Choroid plexus epithelial cell (primary cell): ENCODE measurements around the gene RAPGEF4.

Experiments used
- DNase-seq: peaks from one replicate; pipeline ENCODE4 v3.0.0-alpha.2; 2010; ENCODE audit warnings: low read depth
- H3K4me3 ChIP-seq: 2 replicates; pipeline ENCODE4 v1.5.1; 2011; ENCODE audit warnings: low read depth, mild to moderate bottlenecking, control low read depth, low read length, moderate library complexity
- CTCF ChIP-seq: conservative IDR thresholded peaks from 2 replicates; pipeline ENCODE4 v1.5.1; 2011; ENCODE audit warnings: low read depth, mild to moderate bottlenecking, control low read depth, inconsistent platforms, low read length, moderate library complexity

The RAPGEF4 gene

GRCh38 chr2:172735582-172736423, at the start of gene RAPGEF4:
TSS of gene RAPGEF4 (plus strand) at chr2:172735845. CDS start at chr2:172735984, 139 bp downstream.
- TF ChIP-seq CTCF: no peak
- peak within 1 kb of the TSS; percentile 36 for H3K4me3 ChIP-seq
- no peak for DNase-seq

GRCh38 chr2:172693037-172693436, 42.6 kb upstream of the RAPGEF4 start:
- no peak overlapping the region for H3K4me3 ChIP-seq
- DNase-seq: peak; percentile 97
- no peak for TF ChIP-seq CTCF

- no peak overlapping the region for H3K4me3 ChIP-seq
- no peak for TF ChIP-seq CTCF
- peak; percentile 28 for DNase-seq
These were observed 41.9 kb upstream of the RAPGEF4 start for GRCh38 chr2:172693529-172694455.

GRCh38 chr2:172697296-172697695, 38.3 kb upstream of the RAPGEF4 start:
- no peak for TF ChIP-seq CTCF
- H3K4me3 ChIP-seq: no peak overlapping the region
- no peak for DNase-seq

- DNase-seq: peak; percentile 85
- TF ChIP-seq CTCF: no peak
- H3K4me3 ChIP-seq: no peak overlapping the region
These were observed 37.4 kb upstream of the RAPGEF4 start for GRCh38 chr2:172698041-172698863.

GRCh38 chr2:172701250-172701649, 34.4 kb upstream of the RAPGEF4 start:
- no peak for TF ChIP-seq CTCF
- DNase-seq: peak; percentile 69
- H3K4me3 ChIP-seq: no peak overlapping the region
